OCI-M2 (cell line): ENCODE measurements around the gene CCDC183.
A peak's percentile ranks its signal among the peaks of the same experiment; 100 is the strongest.
"Not testable (repeated sequence)": the region's sequence is repeated elsewhere in the genome, so short reads cannot be mapped to it uniquely, and the experiment has no call there.

Experiments used
- DNase-seq: peaks from one replicate; lab custom pipeline; 2025; ENCODE audit not compliant: unreplicated experiment; lab: John Stamatoyannopoulos, UW

The CCDC183 gene

GRCh38 chr9:136784249-136784996, 11.7 kb upstream of the CCDC183 start:
- no peak for DNase-seq

GRCh38 chr9:136784997-136785361, 11.2 kb upstream of the CCDC183 start:
- DNase-seq, result peak; percentile 34

- not testable (repeated sequence) for DNase-seq
These were observed 10.4 kb upstream of the CCDC183 start for GRCh38 chr9:136785565-136786355.

- no peak for DNase-seq
These were observed 9.7 kb upstream of the CCDC183 start for GRCh38 chr9:136786451-136786850.

GRCh38 chr9:136786983-136787382, 9.2 kb upstream of the CCDC183 start:
- DNase-seq, result not testable (repeated sequence)

GRCh38 chr9:136787690-136788400, 8.3 kb upstream of the CCDC183 start:
- DNase-seq, result peak; percentile 29

- DNase-seq, result not testable (repeated sequence)
These were observed 7.3 kb upstream of the CCDC183 start for GRCh38 chr9:136788644-136789522.

GRCh38 chr9:136789523-136789937, 6.6 kb upstream of the CCDC183 start:
- DNase-seq, result no peak

GRCh38 chr9:136790640-136791515, 5.3 kb upstream of the CCDC183 start, which contains the start of gene TMEM141:
TMEM141 (plus strand) TSS chr9:136791344; CDS start chr9:136791371, 27 bp downstream.
- DNase-seq, result peak; percentile 90

GRCh38 chr9:136791516-136792276, 4.4 kb upstream of the CCDC183 start:
- peak; percentile 21 for DNase-seq

GRCh38 chr9:136792321-136793085, 3.6 kb upstream of the CCDC183 start:
- DNase-seq, result no peak

- DNase-seq, result no peak
These were observed 2.8 kb upstream of the CCDC183 start for GRCh38 chr9:136793086-136793946.

- no peak for DNase-seq
These were observed 1.7 kb upstream of the CCDC183 start for GRCh38 chr9:136794281-136794999.

GRCh38 chr9:136795000-136795348, 1.2 kb upstream of the CCDC183 start:
- no peak for DNase-seq

GRCh38 chr9:136796775-136797347, 723 bp downstream of the CCDC183 start:
- DNase-seq, result not testable (repeated sequence)

- no peak for DNase-seq
These were observed 2.6 kb downstream of the CCDC183 start for GRCh38 chr9:136798708-136799078.
